HG03442 (cell line): ENCODE results near the gene ABCC1.
"Not testable (repeated sequence)": the region's sequence is repeated elsewhere in the genome, so short reads cannot be mapped to it uniquely, and the experiment has no call there.

ENCODE experiments used
- ATAC-seq: cut with Tn5 transposase; IDR thresholded peaks from one replicate; pipeline ENCODE4 v1.9.1; 2021; ENCODE audit warnings: mild to moderate bottlenecking, moderate library complexity; ENCODE audit not compliant: unreplicated experiment

The ABCC1 gene

GRCh38 chr16:16169615-16170014 is 220.2 kb downstream of the ABCC1 start:
- no peak for ATAC-seq

DNA sequence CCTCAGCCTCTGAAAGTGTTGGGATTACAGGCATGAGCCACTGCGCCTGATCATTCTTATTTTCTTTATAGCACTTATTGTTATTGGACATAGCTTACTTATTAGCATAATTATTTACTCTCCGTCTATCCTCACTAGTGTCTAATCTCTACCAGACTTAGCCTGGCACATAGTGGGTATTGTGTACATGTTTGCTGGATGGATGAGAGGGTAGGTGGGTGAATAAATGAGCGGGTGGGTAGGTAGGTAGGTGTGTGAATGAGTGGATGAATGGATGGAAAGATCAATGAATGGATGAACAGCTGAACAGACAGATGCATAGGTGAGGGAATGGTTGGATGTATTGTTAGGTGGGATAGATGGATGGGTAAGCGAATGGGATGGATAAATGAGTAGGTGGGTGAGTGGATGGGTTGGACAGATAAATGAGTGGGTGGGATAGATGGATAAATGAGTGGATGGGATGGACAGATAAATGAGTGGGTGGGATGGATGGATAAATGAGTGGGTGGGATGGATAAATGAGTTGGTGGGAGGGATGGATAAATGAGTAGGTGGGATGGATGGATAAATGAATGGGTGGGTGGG is 222.0 kb downstream of the ABCC1 start:
- no peak for ATAC-seq

- no peak for ATAC-seq
Measured at GRCh38 chr16:16172991-16173390, 223.6 kb downstream of the ABCC1 start.

DNA sequence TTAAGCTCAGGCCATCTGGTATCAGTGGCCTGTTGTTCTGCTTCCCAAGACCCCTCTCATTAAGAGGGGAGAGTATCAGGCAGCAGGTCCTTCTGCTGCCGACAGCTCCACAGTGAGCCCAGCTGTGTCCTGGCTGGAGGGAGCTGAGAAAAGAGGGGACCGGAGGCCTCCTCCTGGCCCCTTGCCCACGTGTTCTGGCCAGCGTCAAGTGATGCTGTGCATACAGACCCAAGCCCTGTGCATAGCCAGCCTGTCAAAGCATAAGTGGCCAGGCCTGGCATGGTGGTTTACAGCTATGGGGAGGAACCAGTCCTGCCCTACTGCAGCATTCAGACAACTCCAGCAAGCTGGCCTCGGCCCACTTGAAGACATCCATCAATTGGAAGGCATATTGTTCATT is 225.9 kb downstream of the ABCC1 start:
- ATAC-seq, result no peak

GRCh38 chr16:16176328-16176727 is 226.9 kb downstream of the ABCC1 start:
- no peak for ATAC-seq

GRCh38 chr16:16178455-16179162 is 229.2 kb downstream of the ABCC1 start:
- no peak for ATAC-seq

DNA sequence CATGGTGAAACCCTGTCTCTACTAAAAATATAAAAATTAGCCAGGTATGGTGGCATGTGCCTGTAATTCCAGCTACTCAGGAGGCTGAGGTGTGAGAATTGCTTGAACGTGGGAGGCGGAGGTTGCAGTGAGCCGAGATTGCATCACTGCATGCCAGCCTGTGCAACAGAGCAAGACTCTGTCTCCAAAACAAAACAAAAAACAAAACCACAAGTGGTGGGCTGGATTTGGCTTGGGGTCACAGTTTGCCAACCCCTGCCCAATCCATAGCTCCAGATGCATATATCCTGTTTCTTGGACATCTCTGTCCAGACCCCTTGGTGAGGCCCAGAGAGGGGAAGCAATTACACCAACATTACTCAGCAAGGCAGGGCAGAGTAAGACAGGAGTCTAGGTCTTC is 232.3 kb downstream of the ABCC1 start:
- not testable (repeated sequence) for ATAC-seq

GRCh38 chr16:16182918-16183317 is 233.5 kb downstream of the ABCC1 start:
- ATAC-seq, result no peak

GRCh38 chr16:16183562-16183961 is 234.1 kb downstream of the ABCC1 start:
- no peak for ATAC-seq

DNA sequence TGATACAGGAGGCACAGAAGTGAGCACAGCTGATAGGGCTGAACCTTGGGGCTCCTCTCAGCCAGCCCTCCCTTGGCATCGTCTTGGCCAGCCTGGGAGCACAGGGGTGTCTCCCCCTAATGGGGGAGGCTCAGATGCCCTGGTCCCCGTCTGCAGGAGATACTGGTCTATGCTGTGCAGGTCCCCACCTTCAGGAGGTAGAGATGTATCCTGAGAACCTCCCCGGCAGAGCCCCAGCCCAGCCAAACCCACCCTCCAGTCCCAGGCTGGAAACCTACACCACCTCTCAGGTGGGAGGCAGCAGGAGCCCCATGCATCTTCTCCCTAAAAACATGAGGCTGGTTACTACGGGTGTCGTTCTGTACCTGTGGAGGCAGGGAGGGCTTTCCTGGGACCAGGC is 235.2 kb downstream of the ABCC1 start:
- ATAC-seq, result no peak

DNA sequence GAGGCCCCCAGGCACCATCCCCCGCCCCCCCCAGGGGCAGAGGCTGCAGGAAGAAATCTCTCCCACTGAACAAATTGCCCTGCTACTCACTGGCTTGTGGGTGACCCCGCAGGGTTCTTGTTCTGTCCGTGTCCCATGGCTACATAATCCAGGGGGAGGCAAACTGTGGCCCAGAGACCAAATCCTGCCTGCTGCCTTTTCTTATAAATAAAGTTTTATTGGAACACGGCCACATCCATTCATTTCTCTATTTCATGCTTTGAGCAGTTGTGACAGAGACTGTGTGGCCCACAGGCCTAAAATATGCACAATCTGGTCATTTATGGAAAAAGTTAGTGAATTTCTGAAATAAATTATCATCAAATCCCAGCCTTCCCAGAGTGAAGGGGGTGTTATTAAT is 235.7 kb downstream of the ABCC1 start:
- no peak for ATAC-seq

GRCh38 chr16:16186820-16187219 is 237.4 kb downstream of the ABCC1 start:
- ATAC-seq, result no peak

DNA sequence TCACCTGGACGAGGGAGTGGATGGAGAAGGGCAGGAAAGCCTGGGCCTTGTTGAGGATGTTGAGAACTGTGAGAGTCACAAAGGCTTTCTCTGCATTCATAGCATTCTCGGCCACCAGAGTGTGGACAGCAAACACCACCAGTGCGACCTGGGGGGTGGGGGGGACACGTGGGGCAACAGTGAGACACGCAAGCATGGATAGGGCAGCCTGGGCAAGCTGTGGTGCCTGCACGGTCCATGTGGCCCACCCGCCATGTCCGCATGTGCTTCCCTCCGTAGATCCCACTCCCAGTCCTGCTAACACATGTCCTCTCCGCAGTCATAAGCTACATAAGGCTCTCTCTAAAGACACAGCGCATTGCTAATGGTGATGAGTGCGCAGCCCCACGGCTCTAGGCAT is 239.4 kb downstream of the ABCC1 start:
- no peak for ATAC-seq

DNA sequence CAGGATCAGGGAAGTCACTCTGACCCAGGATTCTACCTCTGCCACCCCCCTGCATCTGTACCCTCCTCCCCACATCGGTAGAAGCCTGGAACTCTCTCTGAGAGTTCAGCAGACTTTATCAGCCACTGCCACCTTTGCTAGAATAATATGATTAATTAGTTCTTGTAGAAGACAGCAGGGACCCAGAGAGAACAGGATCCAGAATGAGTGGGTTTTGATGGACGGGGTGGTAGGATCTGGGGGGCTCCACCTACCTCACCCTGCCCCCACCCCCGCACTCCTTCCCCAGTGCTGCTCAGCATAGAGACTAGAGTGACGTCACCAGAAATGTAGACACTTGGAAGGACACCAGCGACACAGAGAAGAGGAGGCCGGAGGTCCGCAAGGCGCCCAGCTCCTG is 240.4 kb downstream of the ABCC1 start:
- no peak for ATAC-seq

DNA sequence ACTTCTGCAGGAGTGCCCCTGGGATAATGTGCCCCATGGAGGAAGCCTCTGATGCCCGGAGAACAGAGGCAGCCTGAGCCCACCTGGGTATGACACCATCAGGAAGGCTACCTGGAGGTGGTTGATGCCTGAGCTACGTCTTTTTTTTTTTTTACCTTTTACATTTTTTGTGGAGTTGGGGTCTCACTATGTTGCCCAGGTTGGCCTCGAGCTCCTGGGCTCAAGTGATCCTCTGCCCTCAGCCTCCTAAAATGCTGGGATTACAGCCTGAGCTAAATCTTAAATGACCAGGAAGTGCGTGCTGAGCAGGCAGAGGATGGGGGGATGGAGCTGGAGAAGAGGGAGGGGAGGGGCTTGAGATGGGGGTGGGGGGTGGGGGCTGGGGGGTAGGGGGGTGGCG is 241.1 kb downstream of the ABCC1 start:
- ATAC-seq, result no peak

DNA sequence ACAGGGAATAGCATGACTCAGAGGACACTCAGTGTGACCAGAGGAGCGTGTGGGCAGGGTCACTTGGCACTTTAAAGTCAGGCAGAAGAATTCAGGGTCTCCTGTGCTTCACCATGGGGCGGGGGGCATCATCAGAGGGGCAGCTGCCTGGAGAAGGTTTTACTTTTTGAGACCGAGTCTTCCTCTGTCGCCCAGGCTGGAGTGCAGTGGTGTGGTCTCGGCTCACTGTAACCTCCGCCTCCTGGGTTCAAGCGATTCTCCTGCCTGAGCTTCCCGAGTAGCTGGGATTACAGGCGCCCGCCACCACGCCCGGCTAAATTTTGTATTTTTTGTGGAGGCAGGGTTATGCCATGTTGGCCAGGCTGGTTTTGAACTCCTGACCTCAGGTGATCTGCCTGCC is 241.6 kb downstream of the ABCC1 start:
- not testable (repeated sequence) for ATAC-seq

- no peak for ATAC-seq
Measured at GRCh38 chr16:16191493-16192167, 242.2 kb downstream of the ABCC1 start.
